Measurements from ENCODE around the gene SLITRK5. TPM values are rescaled to one million over a fixed set of nuclear protein-coding genes. Genes with fewer than 3 reads are reported as not detected.

Gene SLITRK5, protein sequence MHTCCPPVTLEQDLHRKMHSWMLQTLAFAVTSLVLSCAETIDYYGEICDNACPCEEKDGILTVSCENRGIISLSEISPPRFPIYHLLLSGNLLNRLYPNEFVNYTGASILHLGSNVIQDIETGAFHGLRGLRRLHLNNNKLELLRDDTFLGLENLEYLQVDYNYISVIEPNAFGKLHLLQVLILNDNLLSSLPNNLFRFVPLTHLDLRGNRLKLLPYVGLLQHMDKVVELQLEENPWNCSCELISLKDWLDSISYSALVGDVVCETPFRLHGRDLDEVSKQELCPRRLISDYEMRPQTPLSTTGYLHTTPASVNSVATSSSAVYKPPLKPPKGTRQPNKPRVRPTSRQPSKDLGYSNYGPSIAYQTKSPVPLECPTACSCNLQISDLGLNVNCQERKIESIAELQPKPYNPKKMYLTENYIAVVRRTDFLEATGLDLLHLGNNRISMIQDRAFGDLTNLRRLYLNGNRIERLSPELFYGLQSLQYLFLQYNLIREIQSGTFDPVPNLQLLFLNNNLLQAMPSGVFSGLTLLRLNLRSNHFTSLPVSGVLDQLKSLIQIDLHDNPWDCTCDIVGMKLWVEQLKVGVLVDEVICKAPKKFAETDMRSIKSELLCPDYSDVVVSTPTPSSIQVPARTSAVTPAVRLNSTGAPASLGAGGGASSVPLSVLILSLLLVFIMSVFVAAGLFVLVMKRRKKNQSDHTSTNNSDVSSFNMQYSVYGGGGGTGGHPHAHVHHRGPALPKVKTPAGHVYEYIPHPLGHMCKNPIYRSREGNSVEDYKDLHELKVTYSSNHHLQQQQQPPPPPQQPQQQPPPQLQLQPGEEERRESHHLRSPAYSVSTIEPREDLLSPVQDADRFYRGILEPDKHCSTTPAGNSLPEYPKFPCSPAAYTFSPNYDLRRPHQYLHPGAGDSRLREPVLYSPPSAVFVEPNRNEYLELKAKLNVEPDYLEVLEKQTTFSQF
- total RNA-seq (0.02 TPM), polyA plus RNA-seq (not detected)

DNA sequence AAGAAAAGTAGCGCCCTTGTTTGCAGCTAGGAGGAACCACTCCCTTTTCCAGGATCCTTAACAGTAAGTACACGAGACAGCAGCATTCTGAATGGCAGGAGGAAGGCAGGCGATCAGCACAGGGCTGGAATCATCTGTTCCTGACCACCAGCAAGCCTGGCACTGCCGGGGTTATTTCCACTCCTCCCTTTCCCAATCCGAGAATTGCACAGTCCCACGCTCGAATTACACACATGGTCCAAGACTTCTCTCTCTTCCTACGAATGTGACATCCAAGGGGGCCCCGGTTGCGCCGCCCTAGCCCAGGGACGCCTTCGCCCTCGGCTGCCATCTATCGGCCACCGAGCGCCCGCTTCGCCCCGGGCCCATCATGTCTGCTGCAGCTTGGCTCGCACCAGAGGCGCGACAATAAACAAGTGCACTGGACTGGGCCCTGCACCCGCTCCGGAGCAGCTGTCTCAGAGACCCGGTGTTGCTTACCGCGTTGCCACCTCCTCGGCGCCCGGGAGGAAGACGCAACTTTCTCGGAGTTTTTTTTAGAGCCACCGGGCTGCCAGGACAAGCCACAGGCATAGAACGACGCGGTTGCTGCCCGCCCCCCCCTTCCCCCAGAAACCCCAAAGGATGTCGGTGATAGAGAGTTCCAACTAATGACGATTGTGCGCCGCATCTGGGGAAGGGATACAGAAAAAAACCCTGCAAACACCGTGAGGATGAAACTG is at the start of gene SLITRK5:
SLITRK5 (plus strand) TSS at position 341 of the 722 bp plus-strand sequence. CDS start 4,018 bp downstream, outside the sequence.
- peak; percentile 62 to 75 for ATAC-seq (ENCODE audit: low read depth in 2 of 2)
- no peaks in the 10 kb centered on the region for H3K4me1 ChIP-seq (ENCODE audit: control insufficient read depth, insufficient read depth, low read length, poor library complexity, severe bottlenecking)
- Mint-ChIP-seq H3K36me3 (no peaks in the 10 kb centered on the region), H3K9me3 (peaks cover 0 to 18% (median 0%) of the 10 kb centered on the region in 7 donors), H3K27ac (no peak within 1 kb of the TSS), H3K27me3 (peaks cover 27% of the 10 kb centered on the region), H3K4me3 (peak within 1 kb of the TSS in 2 of 4 donors; percentile 41 to 62), H3K4me1 (peaks cover 0 to 18% (median 0%) of the 10 kb centered on the region in 4 donors)
- no peaks in the 10 kb centered on the region for H3K36me3 ChIP-seq (ENCODE audit: control insufficient read depth, insufficient read depth, low read length)
- H3K4me3 ChIP-seq (ENCODE audit: low read depth, low read length) = no peak within 1 kb of the TSS
- H3K27me3 ChIP-seq (ENCODE audit: control insufficient read depth, insufficient read depth, low read length) = peaks cover 7% of the 10 kb centered on the region
- H3K9me3 ChIP-seq (ENCODE audit: control insufficient read depth in 2 of 2, low read length in 2 of 2) = peaks cover 4 to 5% of the 10 kb centered on the region in 2 experiments
- H3K27ac ChIP-seq (ENCODE audit: insufficient read depth, low read length, poor library complexity, severe bottlenecking) = no peak within 1 kb of the TSS
- peak in 2 of 3 donors; percentile 9 to 34 for DNase-seq

DNA sequence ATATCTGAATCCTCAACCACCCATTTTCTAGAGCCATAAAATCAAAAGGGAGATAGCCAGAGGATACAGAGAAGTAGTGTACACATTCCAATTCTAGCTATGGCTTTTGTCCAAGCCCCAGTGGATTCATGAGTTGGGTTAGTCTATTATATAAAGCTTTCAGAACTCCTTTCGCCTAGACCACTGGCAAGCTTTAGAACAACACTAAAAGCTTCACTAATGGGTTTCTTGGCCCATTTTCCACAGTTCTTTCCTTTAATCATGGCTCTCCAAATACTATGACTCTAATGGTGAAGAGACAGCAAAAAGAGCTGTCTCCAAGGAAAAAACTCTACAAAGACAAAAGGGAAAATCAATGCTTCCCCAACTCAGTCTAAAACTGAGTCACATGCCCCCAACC is 48.2 kb upstream of the SLITRK5 start:
- ATAC-seq (ENCODE audit: low read depth in 2 of 2) = no peak
- no peak overlapping the region for H3K4me3 ChIP-seq (ENCODE audit: low read depth, low read length)

DNA sequence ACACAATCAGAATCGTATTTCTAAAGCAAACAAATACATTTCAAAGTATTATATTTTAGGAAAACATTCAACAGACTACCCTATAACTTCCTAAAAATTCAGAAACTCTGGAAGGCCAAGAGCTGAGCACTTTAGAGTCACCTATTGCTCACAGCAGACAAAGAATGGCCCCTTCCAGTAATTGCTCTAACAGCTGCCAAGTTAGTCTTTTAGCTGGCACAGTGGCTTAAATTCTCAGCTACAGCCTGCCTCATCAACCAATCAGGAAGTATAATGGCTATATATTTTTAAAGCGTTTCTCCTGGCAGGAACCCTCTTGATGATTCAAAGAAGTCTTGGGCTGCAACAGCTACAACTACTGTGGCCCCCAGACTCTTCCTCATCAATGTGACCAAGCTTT is 14.9 kb upstream of the SLITRK5 start:
- H3K27ac ChIP-seq (ENCODE audit: insufficient read depth, low read length, poor library complexity, severe bottlenecking) = no peak overlapping the region
- H3K27me3 Mint-ChIP-seq = no peaks in the 10 kb centered on the region
- no peak overlapping the region for H3K27ac Mint-ChIP-seq
- no peaks in the 10 kb centered on the region for H3K27me3 ChIP-seq (ENCODE audit: control insufficient read depth, insufficient read depth, low read length)
- ATAC-seq (ENCODE audit: low read depth in 2 of 2) = no peak
- no peak overlapping the region for H3K4me3 Mint-ChIP-seq
- H3K4me1 Mint-ChIP-seq = no peaks in the 10 kb centered on the region
- H3K4me1 ChIP-seq (ENCODE audit: control insufficient read depth, insufficient read depth, low read length, poor library complexity, severe bottlenecking) = no peaks in the 10 kb centered on the region
- DNase-seq = no peak
- no peak overlapping the region for H3K4me3 ChIP-seq (ENCODE audit: low read depth, low read length)
- H3K9me3 Mint-ChIP-seq = peaks cover 0 to 3% (median 0%) of the 10 kb centered on the region in 7 donors
- H3K36me3 Mint-ChIP-seq = no peaks in the 10 kb centered on the region
- no peaks in the 10 kb centered on the region for H3K9me3 ChIP-seq (ENCODE audit: control insufficient read depth in 2 of 2, low read length in 2 of 2)
- no peaks in the 10 kb centered on the region for H3K36me3 ChIP-seq (ENCODE audit: control insufficient read depth, insufficient read depth, low read length)

More for the DNA sequence above, 48.2 kb upstream of the SLITRK5 start:
- Mint-ChIP-seq H3K36me3 (no peaks in the 10 kb centered on the region), H3K9me3 (peaks cover 0 to 12% (median 8%) of the 10 kb centered on the region in 7 donors), H3K4me1 (no peaks in the 10 kb centered on the region), H3K4me3 (no peak overlapping the region), H3K27me3 (no peaks in the 10 kb centered on the region), H3K27ac (no peak overlapping the region)
- no peak for DNase-seq
- no peak overlapping the region for H3K27ac ChIP-seq (ENCODE audit: insufficient read depth, low read length, poor library complexity, severe bottlenecking)
- peaks cover 3 to 5% of the 10 kb centered on the region in 2 experiments for H3K9me3 ChIP-seq (ENCODE audit: control insufficient read depth in 2 of 2, low read length in 2 of 2)
- no peaks in the 10 kb centered on the region for H3K36me3 ChIP-seq (ENCODE audit: control insufficient read depth, insufficient read depth, low read length)
- H3K27me3 ChIP-seq (ENCODE audit: control insufficient read depth, insufficient read depth, low read length) = no peaks in the 10 kb centered on the region
- H3K4me1 ChIP-seq (ENCODE audit: control insufficient read depth, insufficient read depth, low read length, poor library complexity, severe bottlenecking) = no peaks in the 10 kb centered on the region

DNA sequence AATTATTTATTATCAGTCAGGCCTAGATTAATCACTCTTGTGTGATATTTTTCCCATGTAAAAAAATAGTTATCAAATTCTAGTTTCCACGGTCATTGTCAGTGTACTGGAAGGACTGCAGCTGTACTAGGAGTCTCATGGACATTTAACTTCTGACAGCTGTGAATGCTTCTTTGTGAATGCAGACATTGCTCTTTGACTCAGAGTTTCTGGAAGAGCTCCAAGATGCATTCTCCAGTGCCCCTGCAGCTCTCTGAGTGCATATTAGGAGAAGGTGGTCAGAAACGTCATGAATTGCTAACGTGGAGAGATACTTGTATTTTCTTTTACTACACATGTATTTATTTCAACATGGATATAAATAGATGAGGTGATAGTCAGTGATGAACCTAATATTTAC is 9.7 kb upstream of the SLITRK5 start:
- Histone ChIP-seq H3K27me3 (ENCODE audit: control insufficient read depth, insufficient read depth, low read length) (no peaks in the 10 kb centered on the region), H3K27ac (ENCODE audit: insufficient read depth, low read length, poor library complexity, severe bottlenecking) (no peak overlapping the region), H3K9me3 (ENCODE audit: control insufficient read depth in 2 of 2, low read length in 2 of 2) (no peaks in the 10 kb centered on the region), H3K4me3 (ENCODE audit: low read depth, low read length) (no peak overlapping the region), H3K4me1 (ENCODE audit: control insufficient read depth, insufficient read depth, low read length, poor library complexity, severe bottlenecking) (no peaks in the 10 kb centered on the region), H3K36me3 (ENCODE audit: control insufficient read depth, insufficient read depth, low read length) (no peaks in the 10 kb centered on the region)
- no peaks in the 10 kb centered on the region for H3K4me1 Mint-ChIP-seq
- ATAC-seq (ENCODE audit: low read depth in 2 of 2) (no peak), DNase-seq (no peak)
- H3K27me3 Mint-ChIP-seq = no peaks in the 10 kb centered on the region
- peaks cover 0 to 2% (median 0%) of the 10 kb centered on the region in 7 donors for H3K9me3 Mint-ChIP-seq
- H3K36me3 Mint-ChIP-seq = no peaks in the 10 kb centered on the region
- H3K27ac Mint-ChIP-seq = no peak overlapping the region
- no peak overlapping the region for H3K4me3 Mint-ChIP-seq

DNA sequence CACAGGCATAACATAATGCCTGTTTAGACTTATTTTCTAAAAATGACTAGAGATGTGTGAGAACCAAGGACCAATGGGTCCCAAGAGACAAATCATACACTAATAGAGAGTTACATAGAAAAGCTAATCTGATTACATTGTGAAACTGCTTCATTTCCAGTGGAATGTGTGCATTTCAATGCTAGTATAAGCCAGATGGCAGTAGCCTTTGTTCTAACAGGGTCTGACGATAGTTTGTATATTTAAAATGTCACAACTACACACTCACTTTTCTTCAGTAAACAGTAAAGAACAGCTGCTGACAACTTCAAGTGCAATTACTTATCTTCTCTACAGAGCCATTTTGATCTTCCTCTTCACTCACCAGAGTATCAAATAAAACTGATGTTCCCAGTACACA is 4.3 kb upstream of the SLITRK5 start:
- peaks cover 0 to 6% (median 0%) of the 10 kb centered on the region in 7 donors for H3K9me3 Mint-ChIP-seq
- ATAC-seq (ENCODE audit: low read depth in 2 of 2) (no peak), DNase-seq (no peak)
- H3K27me3 Mint-ChIP-seq = peaks cover 6% of the 10 kb centered on the region
- H3K4me3 ChIP-seq (ENCODE audit: low read depth, low read length) = no peak overlapping the region
- no peaks in the 10 kb centered on the region for H3K4me1 ChIP-seq (ENCODE audit: control insufficient read depth, insufficient read depth, low read length, poor library complexity, severe bottlenecking)
- peaks cover 0 to 7% (median 0%) of the 10 kb centered on the region in 4 donors for H3K4me1 Mint-ChIP-seq
- no peaks in the 10 kb centered on the region for H3K9me3 ChIP-seq (ENCODE audit: control insufficient read depth in 2 of 2, low read length in 2 of 2)
- no peaks in the 10 kb centered on the region for H3K36me3 Mint-ChIP-seq
- no peaks in the 10 kb centered on the region for H3K27me3 ChIP-seq (ENCODE audit: control insufficient read depth, insufficient read depth, low read length)
- no peaks in the 10 kb centered on the region for H3K36me3 ChIP-seq (ENCODE audit: control insufficient read depth, insufficient read depth, low read length)
- no peak overlapping the region for H3K4me3 Mint-ChIP-seq
- no peak overlapping the region for H3K27ac ChIP-seq (ENCODE audit: insufficient read depth, low read length, poor library complexity, severe bottlenecking)
- H3K27ac Mint-ChIP-seq = no peak overlapping the region

DNA sequence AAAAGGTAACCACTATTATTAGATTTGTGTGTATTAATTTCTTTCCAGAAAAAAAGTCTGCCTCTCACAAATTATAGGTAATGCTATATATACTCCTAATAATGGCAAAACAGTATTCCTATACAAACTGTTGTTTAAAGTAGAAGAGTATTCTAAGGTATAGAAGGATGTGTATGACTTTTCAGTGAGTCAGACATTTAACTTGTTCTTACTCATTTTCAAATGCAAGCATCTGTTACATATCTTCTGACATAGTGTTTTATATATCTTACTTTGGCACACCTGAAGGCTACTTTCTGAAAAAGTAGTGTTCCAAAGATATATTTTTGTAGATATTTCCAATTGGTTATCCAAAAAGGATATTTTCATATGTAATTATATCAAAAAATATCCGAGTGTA is 3.5 kb upstream of the SLITRK5 start:
- H3K4me3 Mint-ChIP-seq = no peak overlapping the region
- H3K9me3 Mint-ChIP-seq = peaks cover 0 to 8% (median 0%) of the 10 kb centered on the region in 7 donors

DNA sequence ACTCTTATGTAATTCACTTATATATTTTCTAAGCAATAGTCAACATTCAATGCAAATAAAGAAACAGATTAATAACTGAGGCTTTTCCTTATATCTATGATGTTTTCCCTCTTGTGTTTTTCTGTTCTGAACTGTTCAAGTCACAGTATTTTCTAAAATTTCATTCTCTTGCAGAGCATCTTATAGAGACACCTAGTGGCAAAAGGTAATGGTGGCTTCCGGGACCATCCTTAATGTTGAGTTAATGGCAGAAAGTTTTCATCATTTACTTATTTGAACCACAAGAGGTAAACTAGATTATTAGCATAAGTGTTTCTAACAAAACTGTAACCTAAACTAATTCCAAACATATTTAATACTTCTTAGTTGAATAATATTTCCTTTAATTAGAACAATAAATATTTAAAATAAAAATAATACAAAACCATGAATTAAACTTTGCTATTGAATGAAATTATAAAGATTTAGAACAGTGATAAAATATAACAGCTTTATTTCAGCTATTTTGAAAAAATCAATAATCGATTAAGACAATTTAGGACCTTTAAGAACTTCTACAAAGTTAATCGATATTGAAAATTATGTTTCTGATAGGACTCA is 1.7 kb upstream of the SLITRK5 start:
- Histone ChIP-seq H3K4me1 (ENCODE audit: control insufficient read depth, insufficient read depth, low read length, poor library complexity, severe bottlenecking) (no peaks in the 10 kb centered on the region), H3K27me3 (ENCODE audit: control insufficient read depth, insufficient read depth, low read length) (peaks cover 3% of the 10 kb centered on the region), H3K9me3 (ENCODE audit: control insufficient read depth in 2 of 2, low read length in 2 of 2) (peaks cover 0 to 4% of the 10 kb centered on the region in 2 experiments), H3K4me3 (ENCODE audit: low read depth, low read length) (no peak overlapping the region), H3K36me3 (ENCODE audit: control insufficient read depth, insufficient read depth, low read length) (no peaks in the 10 kb centered on the region), H3K27ac (ENCODE audit: insufficient read depth, low read length, poor library complexity, severe bottlenecking) (no peak overlapping the region)
- DNase-seq (peak in 1 of 3 donors; percentile 30), ATAC-seq (ENCODE audit: low read depth in 2 of 2) (no peak)
- Mint-ChIP-seq H3K27me3 (peaks cover 19% of the 10 kb centered on the region), H3K9me3 (peaks cover 0 to 16% (median 0%) of the 10 kb centered on the region in 7 donors), H3K27ac (no peak overlapping the region), H3K4me1 (peaks cover 0 to 18% (median 0%) of the 10 kb centered on the region in 4 donors), H3K36me3 (no peaks in the 10 kb centered on the region), H3K4me3 (no peak overlapping the region)

More for the DNA sequence above, 3.5 kb upstream of the SLITRK5 start:
- DNase-seq (no peak), ATAC-seq (ENCODE audit: low read depth in 2 of 2) (no peak)
- Histone ChIP-seq H3K27me3 (ENCODE audit: control insufficient read depth, insufficient read depth, low read length) (no peaks in the 10 kb centered on the region), H3K9me3 (ENCODE audit: control insufficient read depth in 2 of 2, low read length in 2 of 2) (no peaks in the 10 kb centered on the region), H3K4me3 (ENCODE audit: low read depth, low read length) (no peak overlapping the region), H3K36me3 (ENCODE audit: control insufficient read depth, insufficient read depth, low read length) (no peaks in the 10 kb centered on the region), H3K4me1 (ENCODE audit: control insufficient read depth, insufficient read depth, low read length, poor library complexity, severe bottlenecking) (no peaks in the 10 kb centered on the region), H3K27ac (ENCODE audit: insufficient read depth, low read length, poor library complexity, severe bottlenecking) (no peak overlapping the region)
- no peak overlapping the region for H3K27ac Mint-ChIP-seq
- H3K4me1 Mint-ChIP-seq = peaks cover 0 to 7% (median 0%) of the 10 kb centered on the region in 4 donors
- H3K27me3 Mint-ChIP-seq = peaks cover 6% of the 10 kb centered on the region
- H3K36me3 Mint-ChIP-seq = no peaks in the 10 kb centered on the region
